Right renal pelvis (tissue), 4 donors: ENCODE measurements around the gene FSTL3. TPM values are rescaled to one million over a fixed set of nuclear protein-coding genes. Genes with fewer than 3 reads are reported as not detected.
A peak's percentile ranks its signal among the peaks of the same experiment; 100 is the strongest.
"Not testable (repeated sequence)": the region's sequence is repeated elsewhere in the genome, so short reads cannot be mapped to it uniquely, and the experiment has no call there.

Source experiments
- DNase-seq, 4 donors: peaks; one replicate each; pipeline ENCODE4 v3.0.0-alpha.2; 2013; ENCODE audit warnings: low read depth in 4 of 4, low spot score in 3 of 4, missing footprints in 1 of 4
- polyA plus RNA-seq, 4 donors: library from polyadenylated mRNA; unstranded; fragments of 120-200 nt; gene quantifications; one replicate each; pipeline ENCODE4 v1.2.1, GENCODE V29; 2013; ENCODE audit not compliant: insufficient read length in 4 of 4

The FSTL3 gene
- polyA plus RNA-seq, 4 donors, result 13.8 to 22.5 (median 16.3) TPM

GRCh38 chr19:660793-661426 lies 15.3 kb upstream of the FSTL3 start:
- DNase-seq, result no peak

DNA sequence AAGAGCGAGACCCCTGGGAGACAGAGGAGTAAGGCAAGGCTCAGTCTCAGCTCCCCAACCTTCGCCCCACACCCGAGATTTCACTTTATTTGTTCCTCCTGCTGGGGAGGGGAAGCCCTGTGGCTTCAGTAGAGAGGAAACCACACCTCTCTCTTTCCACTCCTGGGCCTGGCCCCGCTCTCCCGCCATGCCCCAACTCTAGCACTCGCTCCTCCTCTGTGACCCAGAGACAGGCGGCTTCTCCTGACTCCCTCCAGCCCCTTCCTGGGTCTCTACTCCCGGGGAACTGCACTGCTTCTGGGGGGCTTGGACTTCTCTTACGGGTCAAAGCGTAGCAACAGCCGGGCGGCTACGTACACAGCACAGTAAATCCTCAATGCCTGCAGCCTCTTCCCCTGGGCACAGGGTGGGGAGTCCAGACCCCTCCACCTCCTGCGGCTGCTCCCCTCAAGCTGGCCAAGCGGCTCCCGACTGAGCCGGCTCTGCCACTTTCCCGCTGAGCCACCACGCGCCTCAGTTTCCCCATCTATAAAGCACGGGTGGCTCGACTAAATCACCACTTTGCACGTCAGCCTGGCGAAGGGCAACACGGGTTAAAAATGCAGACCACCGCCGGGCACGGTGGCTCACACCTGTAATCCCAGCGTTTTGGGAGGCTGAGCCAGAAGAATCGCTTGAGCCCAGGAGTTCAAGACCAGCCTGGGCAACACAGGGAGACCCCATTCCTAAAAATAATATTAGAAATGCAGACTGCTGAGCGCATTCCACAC lies 14.6 kb upstream of the FSTL3 start:
- no peak for DNase-seq

- no peak for DNase-seq
These were observed 13.8 kb upstream of the FSTL3 start for GRCh38 chr19:662207-662961.

GRCh38 chr19:662962-663681 lies 13.1 kb upstream of the FSTL3 start, which contains the start of gene RNF126:
RNF126 (minus strand) TSS chr19:663214; CDS start chr19:663121, 93 bp downstream.
- DNase-seq, result peak; percentile 76 to 79 (median 78)

- no peak for DNase-seq
These were observed 12.5 kb upstream of the FSTL3 start for GRCh38 chr19:663682-664117.

DNA sequence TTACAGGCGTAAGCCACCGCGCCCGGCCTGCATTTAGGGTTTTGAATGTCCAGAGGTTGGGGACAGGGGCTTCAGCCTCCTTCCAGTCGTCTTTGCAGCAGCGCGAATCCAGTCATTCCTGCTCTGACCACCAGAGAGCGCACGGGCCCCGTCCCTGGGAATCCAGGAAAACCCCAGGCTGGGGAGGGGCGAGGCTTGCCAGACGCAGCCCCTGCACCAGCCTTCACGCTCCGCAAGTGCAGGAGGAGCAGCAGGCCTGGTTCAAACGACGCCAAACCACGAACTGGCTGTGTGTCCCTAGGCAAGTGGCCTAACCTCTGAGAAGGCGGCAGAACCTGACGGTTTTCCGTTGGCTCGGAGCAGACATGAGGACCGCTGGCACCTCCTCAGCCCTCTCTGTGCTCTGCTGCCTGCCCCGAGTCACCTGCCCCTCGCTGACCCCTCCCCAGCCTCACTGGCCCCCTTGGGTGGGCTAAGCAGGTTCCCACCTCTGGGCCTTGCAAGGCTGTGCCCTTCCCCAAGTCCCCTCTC lies 11.2 kb upstream of the FSTL3 start:
- DNase-seq, result peak in 3 of 4 donors; percentile 70 to 80 (median 74)

- DNase-seq, result not testable (repeated sequence)
These were observed 9.1 kb upstream of the FSTL3 start for GRCh38 chr19:666985-667573.

GRCh38 chr19:668675-669434 lies 7.3 kb upstream of the FSTL3 start:
- DNase-seq, result not testable (repeated sequence)

- no peak for DNase-seq
These were observed 5.5 kb upstream of the FSTL3 start for GRCh38 chr19:670609-671075.

DNA sequence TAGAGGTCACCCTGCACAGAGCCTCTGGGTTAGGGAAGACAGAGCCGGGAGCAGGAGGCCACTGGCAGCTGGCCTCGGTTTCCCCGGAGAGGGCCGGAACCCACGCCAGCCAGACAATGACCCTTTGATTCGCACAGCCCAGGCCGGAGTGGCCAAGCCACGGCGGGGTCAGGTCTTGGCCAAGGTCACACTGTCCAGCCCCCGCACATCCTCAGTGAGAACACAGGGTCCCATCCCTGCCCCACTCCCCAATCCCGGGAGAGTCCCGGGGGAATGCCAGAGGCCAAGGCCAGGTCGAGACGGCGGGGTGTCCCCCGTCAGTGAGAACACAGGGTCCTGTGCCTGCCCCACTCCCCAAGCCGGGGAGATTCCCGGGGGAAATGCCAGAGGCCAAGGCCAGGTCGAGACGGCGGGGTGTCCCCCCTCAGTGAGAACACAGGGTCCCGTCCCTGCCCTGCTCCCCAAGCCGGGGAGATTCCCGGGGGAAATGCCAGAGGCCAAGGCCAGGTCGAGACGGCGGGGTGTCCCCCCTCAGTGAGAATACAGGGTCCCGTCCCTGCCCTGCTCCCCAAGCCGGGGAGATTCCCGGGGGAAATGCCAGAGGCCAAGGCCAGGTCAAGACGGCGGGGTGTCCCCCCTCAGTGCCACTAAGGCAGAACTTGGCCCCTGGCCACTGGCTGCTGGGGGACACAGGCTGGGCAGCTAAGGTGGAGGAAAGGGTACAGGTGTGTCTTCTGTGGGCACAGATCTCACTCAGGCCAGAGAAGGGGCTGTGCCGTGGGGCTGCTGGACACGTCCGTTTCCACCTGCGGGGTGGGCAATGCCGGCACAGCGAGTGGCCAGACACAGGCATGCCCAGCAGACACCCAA lies 1.7 kb upstream of the FSTL3 start:
- DNase-seq, result no peak

- DNase-seq, result no peak
These were observed 219 bp upstream of the FSTL3 start for GRCh38 chr19:676007-676338.

DNA sequence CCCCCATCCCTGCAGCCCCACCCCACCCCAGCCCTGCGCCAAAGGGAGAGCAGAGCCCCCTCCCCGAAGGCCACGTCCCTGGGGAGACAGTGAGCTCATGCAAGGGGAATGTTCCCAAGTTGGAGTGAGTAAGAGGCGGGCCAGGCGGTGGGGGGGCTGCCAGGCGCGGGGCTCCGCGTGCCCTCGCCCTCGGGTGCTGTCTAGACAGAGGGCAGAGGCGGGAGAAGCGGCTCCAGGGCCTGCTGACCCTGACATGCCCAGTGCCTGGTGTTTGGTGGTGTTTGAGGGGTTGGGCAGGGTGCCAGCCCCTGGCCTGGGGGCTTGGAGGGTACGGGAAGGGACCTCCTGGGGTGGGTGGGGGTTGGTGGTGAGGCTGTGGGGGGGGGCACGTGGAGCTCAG lies 1.0 kb downstream of the FSTL3 start:
- no peak for DNase-seq

- DNase-seq, result no peak
These were observed 1.6 kb downstream of the FSTL3 start for GRCh38 chr19:677601-678436.

GRCh38 chr19:678791-679388 lies 2.7 kb downstream of the FSTL3 start:
- no peak for DNase-seq

DNA sequence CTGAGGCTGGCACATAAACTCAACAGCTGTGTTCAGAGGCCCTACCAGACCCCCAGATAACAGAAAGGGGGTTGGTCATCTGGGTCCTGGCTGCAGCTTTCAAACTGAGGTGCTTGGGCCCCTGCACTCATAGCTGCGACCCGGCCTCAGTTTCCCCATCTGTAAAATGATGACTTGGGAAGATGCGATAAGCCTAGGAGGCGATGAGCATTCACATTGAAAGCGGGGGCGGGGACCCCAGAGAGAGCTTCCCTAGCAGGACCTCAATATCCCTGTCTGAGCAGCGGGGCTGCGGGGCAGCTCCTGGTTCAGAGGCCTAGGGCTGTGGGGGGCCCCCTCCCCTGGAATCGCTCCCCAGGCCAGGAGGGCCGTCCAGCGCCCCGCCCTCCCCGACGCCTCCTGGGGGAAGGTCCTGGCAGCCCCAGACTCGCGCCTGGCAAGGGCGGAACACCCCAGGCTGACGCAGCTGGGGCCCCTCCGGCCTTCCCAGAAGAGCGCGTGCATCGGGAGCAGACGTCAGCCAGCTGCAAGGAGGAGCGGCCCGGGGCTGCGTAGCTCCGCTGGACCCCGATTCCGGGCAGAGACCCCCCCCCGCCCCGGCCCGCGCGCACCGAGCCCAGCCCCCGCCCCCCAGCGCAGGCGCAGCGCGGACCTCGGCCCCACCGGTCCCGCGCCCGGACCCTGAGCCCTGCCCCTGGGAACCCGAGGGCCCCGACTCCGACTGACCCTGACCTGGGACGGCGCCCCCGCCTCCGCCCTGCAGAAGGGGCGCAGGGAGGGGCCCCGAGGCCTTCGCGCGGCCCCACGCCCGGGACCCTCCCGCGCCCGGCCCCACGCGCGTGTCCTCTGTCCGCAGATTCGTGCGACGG lies 3.5 kb downstream of the FSTL3 start:
- no peak for DNase-seq
